Natural killer cell (primary cell): Measurements from ENCODE around the gene MED12L. TPM values are rescaled to one million over a fixed set of nuclear protein-coding genes. Genes with fewer than 3 reads are reported as not detected.
A peak's percentile ranks its signal among the peaks of the same experiment; 100 is the strongest.

Experiments used
- ATAC-seq, 3 donors: fragments of 150-1000 bp in 2 of 3; fragments of 200-7000 bp in 1 of 3; cut with Tn5 transposase; 1 replicate in 1 of 3; 2 replicates in 2 of 3; pipeline ENCODE4 v1.10.0; 2021; ENCODE audit warnings: mild to moderate bottlenecking in 2 of 3, moderate library complexity in 2 of 3
- DNase-seq, 2 donors: peaks; one replicate each; pipeline versions ENCODE4 v3.0.0 to v3.0.0-alpha.2; 2013 to 2021; ENCODE audit warnings: mixed read lengths in 1 of 2
- H3K27ac ChIP-seq: one replicate; pipeline ENCODE4 v1.5.1; 2013; ENCODE audit warnings: mild to moderate bottlenecking, low read length
- H3K27me3 ChIP-seq: one replicate; pipeline ENCODE4 v1.6.1; 2013; ENCODE audit warnings: low read length; ENCODE audit not compliant: control insufficient read depth, insufficient read depth
- H3K36me3 ChIP-seq: one replicate; pipeline ENCODE4 v1.6.1; 2013; ENCODE audit warnings: low read length; ENCODE audit not compliant: control insufficient read depth, insufficient read depth
- H3K4me1 ChIP-seq: one replicate; pipeline ENCODE4 v1.6.1; 2013; ENCODE audit warnings: low read length; ENCODE audit not compliant: control insufficient read depth, insufficient read depth
- H3K4me3 ChIP-seq: one replicate; pipeline ENCODE4 v1.5.1; 2013; ENCODE audit warnings: low read length
- H3K9me3 ChIP-seq: one replicate; pipeline ENCODE4 v1.6.1; 2013; ENCODE audit warnings: low read length; ENCODE audit not compliant: control insufficient read depth, insufficient read depth
- H3K27ac Mint-ChIP-seq, 2 donors: one replicate each; pipeline ENCODE4 v1.8.0; 2022; ENCODE audit warnings: mild to moderate bottlenecking in 2 of 2, mixed read lengths in 2 of 2, moderate library complexity in 1 of 2
- H3K27me3 Mint-ChIP-seq, 2 donors: one replicate each; pipeline ENCODE4 v1.8.0; 2022; ENCODE audit warnings: low read depth in 2 of 2, mixed read lengths in 2 of 2
- H3K36me3 Mint-ChIP-seq: one replicate; pipeline ENCODE4 v1.8.0; 2022; ENCODE audit warnings: mixed read lengths
- H3K4me1 Mint-ChIP-seq, 2 donors: one replicate each; pipeline ENCODE4 v1.8.0; 2022; ENCODE audit warnings: mixed read lengths in 2 of 2
- H3K4me3 Mint-ChIP-seq: one replicate; pipeline ENCODE4 v1.8.0; 2022; ENCODE audit warnings: mild to moderate bottlenecking, moderate library complexity, mixed read lengths
- H3K9me3 Mint-ChIP-seq, 2 donors: one replicate each; pipeline ENCODE4 v1.8.0; 2022; ENCODE audit warnings: mixed read lengths in 2 of 2
- CTCF ChIP-seq: fragments of 200-600 bp; IDR thresholded peaks from one replicate; pipeline ENCODE4 v1.8.0; 2022; ENCODE audit warnings: antibody characterized with exemption
- WGBS: methylation state at CpG from one replicate; pipeline ENCODE4 v1.1.7; 2013; ENCODE audit warnings: missing lambda C conversion rate; ENCODE audit not compliant: insufficient coverage; 5-methylcytosine and 5-hydroxymethylcytosine counted together
- intact Hi-C: fragments of 100-400 bp; cut with micrococcal nuclease; formaldehyde crosslinking; loops from one replicate; pipeline ENCODE4 v1.14.2; 2022
- total RNA-seq, 4 donors: library from RNA; stranded (reverse); fragments of 120-200 nt in 1 of 4; gene quantifications; one replicate each; pipeline versions ENCODE4 v1.2.3 to v1.2.4, GENCODE V29; 2013 to 2022

MED12L gene
- total RNA-seq, 3 donors from 2014 or later (not counting 1 experiment from before 2014, with no cell fraction given): 3.0 to 6.5 (median 3.0) TPM

- Histone ChIP-seq H3K27me3 (no peaks in the 10 kb centered on the region), H3K27ac (no peak overlapping the region), H3K4me3 (no peak overlapping the region), H3K4me1 (peaks cover 12% of the 10 kb centered on the region), H3K36me3 (no peaks in the 10 kb centered on the region), H3K9me3 (no peaks in the 10 kb centered on the region)
- no peaks in the 10 kb centered on the region for H3K36me3 Mint-ChIP-seq
- no peaks in the 10 kb centered on the region for H3K9me3 Mint-ChIP-seq
- peaks cover 0 to 5% of the 10 kb centered on the region in 2 donors for H3K27me3 Mint-ChIP-seq
- ATAC-seq (no peak), DNase-seq (no peak)
- no peak for TF ChIP-seq CTCF
- intact Hi-C loops: loop anchor here (2.0 to 5.0 kb wide), 2 partner anchors 217 to 358 kb away; no protein-coding TSS in a partner anchor
- H3K27ac Mint-ChIP-seq: no peak overlapping the region
- no peak overlapping the region for H3K4me3 Mint-ChIP-seq
- no peaks in the 10 kb centered on the region for H3K4me1 Mint-ChIP-seq
- whole genome bisulfite sequencing: 78% methylated on average over 5 of the region's 5 CpGs
These were observed 59.3 kb downstream of the MED12L start for GRCh38 chr3:151144760-151145159.

GRCh38 chr3:151145713-151146070 is 60.2 kb downstream of the MED12L start:
- peaks cover 0 to 5% of the 10 kb centered on the region in 2 donors for H3K27me3 Mint-ChIP-seq
- no peaks in the 10 kb centered on the region for H3K4me1 Mint-ChIP-seq
- TF ChIP-seq CTCF: no peak
- DNase-seq (no peak), ATAC-seq (no peak)
- no peak overlapping the region for H3K27ac ChIP-seq
- no peak overlapping the region for H3K4me3 ChIP-seq
- no peaks in the 10 kb centered on the region for H3K27me3 ChIP-seq
- no peaks in the 10 kb centered on the region for H3K9me3 Mint-ChIP-seq
- H3K4me1 ChIP-seq: peaks cover 12% of the 10 kb centered on the region
- H3K4me3 Mint-ChIP-seq: no peak overlapping the region
- no peak overlapping the region for H3K27ac Mint-ChIP-seq
- intact Hi-C loops: loop anchor here (2.0 to 5.0 kb wide), 3 partner anchors 218 to 425 kb away; no protein-coding TSS in a partner anchor
- H3K36me3 Mint-ChIP-seq: no peaks in the 10 kb centered on the region
- WGBS: 42% methylated on average over 6 of the region's 6 CpGs
- no peaks in the 10 kb centered on the region for H3K36me3 ChIP-seq
- no peaks in the 10 kb centered on the region for H3K9me3 ChIP-seq

- Histone ChIP-seq H3K36me3 (no peaks in the 10 kb centered on the region), H3K9me3 (no peaks in the 10 kb centered on the region), H3K27me3 (no peaks in the 10 kb centered on the region), H3K4me3 (no peak overlapping the region), H3K27ac (no peak overlapping the region), H3K4me1 (peaks cover 12% of the 10 kb centered on the region)
- intact Hi-C loops: loop anchor here (2.0 to 5.0 kb wide), 2 partner anchors 219 to 425 kb away; no protein-coding TSS in a partner anchor
- peak; percentile 78 to 88 (median 82) for ATAC-seq
- no peaks in the 10 kb centered on the region for H3K36me3 Mint-ChIP-seq
- H3K27me3 Mint-ChIP-seq: peaks cover 0 to 5% of the 10 kb centered on the region in 2 donors
- TF ChIP-seq CTCF: peak; percentile 80
- H3K4me3 Mint-ChIP-seq: no peak overlapping the region
- H3K4me1 Mint-ChIP-seq: no peaks in the 10 kb centered on the region
- H3K9me3 Mint-ChIP-seq: no peaks in the 10 kb centered on the region
- H3K27ac Mint-ChIP-seq: peak overlapping the region in 1 of 2 donors; percentile 60
- WGBS: 9% methylated on average over 9 of the region's 9 CpGs
- DNase-seq: peak; percentile 26 to 78
These were observed 60.7 kb downstream of the MED12L start for GRCh38 chr3:151146071-151146730.
